Fibroblast of skin of abdomen (primary cell): Measurements from ENCODE around the gene ARID4B.
A peak's percentile ranks its signal among the peaks of the same experiment; 100 is the strongest.
"Not testable (repeated sequence)": the region's sequence is repeated elsewhere in the genome, so short reads cannot be mapped to it uniquely, and the experiment has no call there.

Source experiments
- DNase-seq: peaks from one replicate; pipeline ENCODE4 v3.0.0-alpha.2; 2013

ARID4B gene

DNA sequence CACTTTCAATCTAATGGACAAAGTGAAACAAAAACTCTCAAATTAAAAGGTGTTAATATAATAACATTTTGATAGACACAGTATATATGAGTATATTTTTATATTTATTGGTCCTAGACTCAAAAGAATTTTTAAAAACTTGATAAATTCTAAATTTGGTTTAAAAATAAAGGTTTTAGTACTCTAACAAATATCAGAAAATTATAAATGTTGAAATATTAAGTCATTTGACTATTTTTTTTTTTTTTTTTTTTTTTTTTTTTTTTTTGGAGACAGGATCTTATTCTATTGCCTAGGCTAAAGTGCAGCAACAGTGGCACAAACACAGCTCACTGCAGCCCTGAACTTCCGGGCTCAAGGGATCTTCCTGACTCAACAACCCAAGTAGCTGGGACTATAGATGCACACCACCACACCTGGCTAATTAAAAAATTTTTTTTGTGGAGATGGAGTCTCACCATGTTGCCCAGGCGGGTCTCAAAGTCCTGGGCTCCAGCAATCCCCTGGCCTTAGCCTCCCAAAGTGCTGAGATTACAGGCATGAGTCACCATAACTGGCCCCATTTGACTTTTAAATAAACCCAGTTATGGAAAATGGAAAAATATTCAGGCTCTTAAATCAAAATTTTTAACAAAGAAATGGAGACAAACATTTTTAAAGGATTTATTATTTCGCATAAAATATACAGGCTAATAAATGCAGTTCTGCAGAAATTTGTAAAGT lies 106.2 kb downstream of the ARID4B start:
- no peak for DNase-seq

DNA sequence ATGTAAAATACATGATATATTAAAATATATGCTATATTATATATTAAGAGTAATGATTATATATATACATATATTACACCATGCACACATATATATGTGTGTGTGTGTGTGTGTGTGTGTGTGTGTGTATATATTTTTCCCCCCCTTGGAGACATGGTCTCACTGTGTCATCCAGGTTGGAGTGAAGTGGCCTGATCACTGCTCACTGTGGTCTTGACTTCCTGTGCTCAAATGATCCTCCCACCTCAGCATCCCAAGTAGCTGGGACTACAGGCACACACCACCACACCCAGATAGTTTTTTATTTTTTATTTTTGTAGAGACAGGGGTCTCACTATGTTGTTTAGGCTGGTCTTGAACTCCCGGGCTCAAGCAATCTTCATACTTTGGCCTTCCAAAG lies 112.5 kb downstream of the ARID4B start:
- DNase-seq, result no peak

DNA sequence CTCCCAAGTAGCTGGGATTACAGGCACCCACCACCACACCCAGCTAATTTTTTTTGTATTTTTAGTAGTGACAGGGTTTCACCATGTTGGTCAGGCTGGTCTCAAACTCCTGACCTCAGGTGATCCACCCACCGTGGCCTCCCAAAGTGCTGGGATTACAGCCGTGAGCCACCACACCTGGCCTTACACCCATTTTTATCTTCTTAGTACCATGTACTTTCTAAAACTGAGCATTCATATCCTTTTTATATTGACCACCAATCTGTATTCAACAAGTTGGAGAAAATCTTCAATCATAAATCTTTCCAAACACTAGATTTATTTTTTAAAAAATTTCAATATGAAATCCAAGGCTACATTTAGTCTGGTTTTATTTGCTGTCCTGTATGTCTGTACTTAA lies 113.0 kb downstream of the ARID4B start:
- DNase-seq, result not testable (repeated sequence)

DNA sequence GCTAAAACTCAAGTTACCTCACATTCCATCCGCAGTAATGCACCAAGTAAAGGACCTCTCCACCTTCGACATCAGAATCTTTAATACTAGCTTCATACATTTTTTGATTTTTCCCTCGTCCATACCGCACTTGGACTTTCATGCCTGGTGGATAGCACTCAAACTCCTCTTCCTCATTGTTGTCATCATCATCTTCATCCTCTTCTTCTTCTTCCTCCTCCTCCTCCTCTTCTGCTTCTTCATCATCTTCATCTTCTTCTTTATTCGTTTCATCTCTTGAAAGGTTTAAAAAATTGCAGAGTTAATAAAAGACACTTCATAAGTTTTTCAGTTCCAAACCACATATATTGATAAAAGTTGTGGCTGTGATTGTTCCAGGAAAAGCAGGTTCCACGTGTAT lies 114.2 kb downstream of the ARID4B start:
- DNase-seq, result no peak

DNA sequence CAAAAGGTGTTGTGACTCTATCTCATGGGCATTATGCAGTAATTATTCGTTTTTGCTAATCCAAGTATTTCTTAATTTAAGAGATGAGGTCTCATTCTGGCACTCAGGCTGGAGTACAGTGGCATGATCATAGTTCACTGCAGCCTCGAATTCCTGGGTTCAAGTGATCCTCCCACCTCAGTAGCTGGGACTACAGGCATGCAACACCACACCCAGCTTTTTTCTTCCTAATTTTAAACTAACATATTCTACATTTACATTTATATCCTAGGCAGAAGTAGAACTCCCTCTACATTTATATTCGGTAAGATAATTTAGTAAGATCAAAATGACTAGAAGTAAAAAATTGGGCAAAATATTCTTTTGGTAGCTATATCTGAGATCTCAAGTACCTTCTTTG lies 116.5 kb downstream of the ARID4B start:
- DNase-seq, result no peak

DNA sequence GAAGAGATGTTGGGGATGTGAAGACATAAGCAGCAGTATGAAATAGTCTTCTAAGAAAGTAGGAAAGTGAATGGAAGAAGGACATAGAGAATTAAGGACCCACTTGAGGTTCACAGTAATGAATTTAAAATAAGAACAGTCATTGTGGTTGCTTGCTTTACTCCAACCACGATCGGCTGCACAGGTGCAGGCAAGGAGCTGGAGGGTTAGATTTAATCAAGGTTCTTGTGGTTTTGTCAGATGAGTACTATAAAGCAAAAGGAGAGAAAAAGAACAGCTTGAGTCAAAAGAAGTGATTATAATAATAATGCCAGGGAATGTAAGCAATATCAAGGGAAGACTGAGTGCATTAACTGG lies 120.8 kb downstream of the ARID4B start:
- DNase-seq, result no peak

DNA sequence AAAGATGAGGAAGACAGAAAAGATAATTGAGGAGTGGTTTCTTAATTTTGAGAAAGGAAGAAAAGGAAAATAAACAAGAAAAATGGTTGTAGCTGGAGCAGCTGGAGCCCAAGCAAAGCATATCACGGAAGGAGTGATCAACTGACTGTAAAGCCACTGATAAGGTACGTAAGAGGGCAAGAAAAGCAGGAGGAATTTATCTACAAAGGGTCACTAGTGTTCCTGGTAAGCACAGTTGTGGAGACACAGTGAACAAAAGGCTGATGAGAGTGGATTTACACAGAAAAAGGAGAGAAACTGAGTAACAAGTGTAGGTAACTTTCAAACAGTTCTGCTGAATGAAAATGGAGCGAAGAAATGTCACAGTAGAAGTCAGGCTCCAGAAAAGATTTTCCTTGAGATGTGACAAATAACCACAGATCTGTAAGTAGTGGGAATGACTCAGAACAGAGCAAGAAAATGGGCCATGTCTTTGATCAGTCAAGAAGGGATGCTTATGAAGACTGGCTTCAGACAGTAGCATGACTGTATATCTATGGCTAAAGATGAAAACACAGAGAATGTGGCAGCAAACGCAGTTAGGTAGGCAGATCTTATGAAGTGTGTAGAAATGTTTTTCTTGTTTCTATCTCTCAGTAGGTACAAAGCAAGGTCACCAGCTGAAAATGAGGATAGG lies 121.3 kb downstream of the ARID4B start:
- DNase-seq, result peak; percentile 4

DNA sequence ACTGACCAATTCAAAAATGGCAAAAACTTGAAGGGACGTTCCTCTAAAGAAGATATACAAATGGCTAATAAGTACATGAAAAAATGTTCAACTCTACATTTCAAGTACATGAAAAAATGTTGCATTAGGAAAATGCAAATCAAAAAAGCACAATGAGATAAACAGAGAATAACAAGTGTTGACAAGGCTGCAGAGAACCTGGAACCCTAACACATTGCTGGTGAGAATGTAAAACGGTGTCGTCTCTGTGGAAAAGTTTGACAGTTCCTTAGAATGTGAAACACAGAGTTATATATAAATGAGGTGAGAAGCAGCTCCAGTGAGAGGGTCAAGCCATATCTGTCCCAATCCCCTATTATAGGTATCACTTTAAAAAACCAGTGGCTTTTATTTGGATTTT lies 122.3 kb downstream of the ARID4B start:
- no peak for DNase-seq

DNA sequence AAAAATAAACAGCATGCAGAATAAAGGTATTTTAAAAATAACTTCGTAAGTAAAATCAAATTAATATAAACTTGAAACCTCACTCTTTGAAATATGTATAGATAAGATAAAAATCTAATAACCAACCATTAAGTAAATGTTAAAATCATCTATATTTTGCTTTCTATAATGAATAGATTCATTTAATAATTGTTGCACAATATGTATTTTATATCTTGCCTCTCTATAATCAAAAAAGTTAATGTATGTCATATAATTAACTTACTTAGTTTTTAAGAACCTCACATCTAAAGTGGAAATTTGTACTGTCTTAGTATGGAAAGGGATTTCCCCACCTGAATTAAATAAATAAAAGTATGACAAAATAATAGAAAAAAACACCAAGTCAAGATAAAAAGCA lies 124.6 kb downstream of the ARID4B start:
- DNase-seq, result no peak

DNA sequence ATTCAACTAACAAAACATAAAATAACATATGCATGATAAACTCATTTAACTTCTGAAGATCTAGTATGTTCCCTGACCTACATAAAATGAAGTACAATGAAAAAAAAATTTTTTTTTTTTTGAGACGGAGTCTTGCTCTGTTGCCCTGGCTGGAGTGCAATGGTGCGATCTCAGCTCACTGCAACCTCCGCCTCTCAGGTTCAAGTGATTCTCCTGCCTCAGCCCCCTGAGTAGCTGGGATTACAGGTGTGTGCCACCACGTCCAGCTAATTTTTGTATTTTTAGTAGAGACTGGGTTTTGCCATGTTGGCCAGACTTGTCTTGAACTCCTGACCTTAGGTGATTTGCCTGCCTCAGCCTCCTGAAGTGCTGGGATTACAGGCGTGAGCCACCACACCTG lies 125.5 kb downstream of the ARID4B start:
- not testable (repeated sequence) for DNase-seq

DNA sequence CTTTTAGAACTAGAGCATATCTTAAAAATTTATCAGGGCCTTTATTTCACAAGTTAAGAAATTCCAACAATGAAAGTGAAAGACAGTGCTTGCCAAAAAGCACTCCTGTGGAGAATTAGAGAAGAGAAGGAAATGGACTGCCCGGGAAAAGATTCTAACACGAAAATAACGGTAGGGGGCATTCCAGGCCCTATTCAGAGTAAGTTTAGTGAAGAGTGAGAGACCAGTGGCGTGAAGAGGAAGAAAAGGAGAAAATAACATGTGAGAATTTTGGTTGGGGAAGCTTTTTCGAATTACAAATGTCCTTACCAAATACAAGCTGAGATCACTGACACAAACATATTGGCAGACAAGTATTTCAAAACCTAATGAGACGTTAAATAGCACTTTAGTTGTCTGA lies 128.5 kb downstream of the ARID4B start:
- DNase-seq, result peak; percentile 43

DNA sequence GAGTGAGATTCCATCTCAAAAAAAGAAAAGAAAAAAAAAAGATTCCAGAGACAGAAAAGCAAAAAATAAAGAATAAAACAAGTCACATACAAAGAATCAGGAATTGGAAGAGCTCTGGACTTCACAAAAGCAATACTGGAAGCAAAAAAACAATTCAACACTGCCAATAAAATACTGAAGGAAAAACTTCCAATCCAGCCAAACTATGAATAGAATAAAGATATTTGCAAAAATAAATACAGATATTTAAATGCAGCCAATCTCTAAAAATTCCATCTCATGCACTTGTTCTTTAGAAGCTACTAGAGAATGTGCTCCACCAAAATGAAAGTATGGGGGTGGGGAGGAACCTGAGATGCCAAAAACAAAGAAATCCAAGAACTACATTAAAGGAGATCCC lies 137.5 kb downstream of the ARID4B start:
- DNase-seq, result no peak

DNA sequence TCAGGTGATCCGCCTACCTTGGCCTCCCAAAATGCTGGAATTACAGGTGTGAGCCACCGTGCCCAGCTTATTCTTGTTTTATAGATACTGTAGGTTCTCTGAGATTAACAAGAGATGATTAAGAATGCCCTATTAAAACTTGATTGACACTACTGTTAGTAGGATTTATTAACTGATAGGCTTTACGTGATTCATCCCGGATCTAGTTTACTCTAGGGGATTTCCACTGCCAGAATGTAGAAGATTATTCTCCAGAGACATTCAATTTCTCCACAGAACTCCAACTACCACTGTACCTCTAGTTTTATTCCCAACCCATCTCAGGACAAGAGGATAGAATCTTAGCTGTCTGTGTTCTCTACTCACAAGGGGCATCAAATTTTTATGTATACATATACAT lies 140.7 kb downstream of the ARID4B start:
- no peak for DNase-seq

DNA sequence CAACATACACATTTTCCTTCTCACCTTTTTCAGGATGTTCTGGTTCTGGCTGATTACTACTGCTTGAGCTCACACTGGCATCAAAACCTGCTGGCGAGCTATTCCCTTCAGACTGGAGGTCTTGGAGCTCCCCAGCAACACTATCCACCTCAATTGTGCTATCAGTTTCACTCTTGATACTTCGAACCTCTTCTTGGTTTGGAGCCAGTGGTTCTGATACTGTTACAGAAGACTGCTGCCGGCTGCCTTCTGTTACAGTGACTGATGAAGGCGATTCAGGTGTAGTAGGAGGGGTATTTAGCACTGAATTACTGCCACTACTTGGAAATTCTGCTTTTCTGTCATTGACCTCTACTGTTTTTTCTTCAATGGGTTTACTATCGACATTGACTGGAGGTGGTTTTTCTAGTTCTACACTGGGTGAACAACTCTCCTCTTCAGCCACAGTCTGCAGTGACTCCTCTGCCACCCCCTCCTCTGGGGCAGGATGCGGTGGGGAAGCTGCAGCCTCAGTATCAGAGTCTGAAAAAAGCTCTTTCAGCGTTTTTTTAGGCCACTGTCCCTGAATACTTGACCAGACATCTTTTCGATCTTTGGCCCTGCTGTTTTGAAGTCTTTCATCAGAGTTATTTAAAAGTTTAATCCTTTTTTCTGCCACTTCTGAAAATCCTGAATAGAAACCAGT lies 146.3 kb downstream of the ARID4B start:
- no peak for DNase-seq

DNA sequence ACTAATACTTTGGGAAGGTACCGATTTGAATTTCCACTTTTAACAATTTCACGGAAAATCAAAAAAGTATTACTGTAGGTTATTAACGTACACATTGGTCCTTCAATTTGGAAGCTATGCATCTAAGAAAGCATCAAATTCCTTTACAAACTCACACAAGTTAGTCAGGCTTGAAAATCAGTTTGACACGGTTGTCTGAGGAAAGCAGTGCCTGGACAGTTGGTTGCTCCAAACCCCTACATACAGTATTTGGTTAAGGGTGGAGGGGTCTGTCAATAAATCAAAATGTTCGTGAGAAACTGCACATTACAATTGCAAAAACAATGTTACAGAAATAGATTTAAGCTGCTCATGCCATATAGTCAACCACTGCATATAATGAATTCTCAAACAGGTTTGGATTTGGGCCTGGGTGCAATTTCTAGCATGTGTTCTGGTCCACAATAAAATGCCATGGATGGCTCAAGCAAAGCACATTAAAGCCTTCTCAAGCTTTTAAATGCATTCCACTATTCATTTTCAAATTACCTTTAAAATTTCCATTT lies 147.0 kb downstream of the ARID4B start:
- DNase-seq, result no peak

DNA sequence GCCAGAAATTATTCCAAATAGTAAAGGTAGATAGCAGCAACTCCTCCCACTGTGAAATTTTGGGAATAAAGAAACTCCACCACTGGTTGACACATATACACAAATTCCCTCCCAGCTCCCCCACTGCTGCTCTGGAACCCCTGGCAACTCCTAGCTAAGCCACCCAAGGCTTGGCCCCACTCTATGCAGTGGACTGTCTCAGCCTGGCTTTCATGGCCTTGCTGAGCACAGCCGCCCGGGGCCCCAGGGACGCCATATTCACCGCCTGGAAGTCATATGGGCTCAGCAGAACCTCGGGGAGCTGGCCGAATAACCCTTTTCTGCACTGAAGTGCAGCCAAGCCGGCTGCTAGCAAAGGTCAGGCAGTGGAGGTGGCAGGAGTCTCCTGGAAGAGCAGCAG lies 151.5 kb downstream of the ARID4B start:
- DNase-seq, result no peak

DNA sequence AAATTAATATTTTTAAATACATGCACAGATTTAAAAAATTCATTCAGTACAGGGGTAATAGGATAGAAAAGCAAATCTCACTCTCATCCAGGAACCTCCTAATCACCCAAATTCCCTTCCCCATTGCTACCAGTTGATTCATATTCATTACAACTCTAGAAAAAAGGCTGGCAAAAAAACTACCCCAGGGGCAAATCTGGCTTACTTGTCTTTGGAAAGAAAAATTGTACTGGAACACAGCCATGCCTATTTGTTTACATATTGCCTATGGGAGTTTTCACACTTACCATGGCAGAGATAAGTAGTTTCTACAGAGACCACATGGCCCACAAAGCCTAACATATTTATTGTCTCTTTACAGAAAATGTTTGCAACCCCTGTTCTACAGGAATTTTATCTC lies 158.0 kb downstream of the ARID4B start:
- DNase-seq, result no peak

DNA sequence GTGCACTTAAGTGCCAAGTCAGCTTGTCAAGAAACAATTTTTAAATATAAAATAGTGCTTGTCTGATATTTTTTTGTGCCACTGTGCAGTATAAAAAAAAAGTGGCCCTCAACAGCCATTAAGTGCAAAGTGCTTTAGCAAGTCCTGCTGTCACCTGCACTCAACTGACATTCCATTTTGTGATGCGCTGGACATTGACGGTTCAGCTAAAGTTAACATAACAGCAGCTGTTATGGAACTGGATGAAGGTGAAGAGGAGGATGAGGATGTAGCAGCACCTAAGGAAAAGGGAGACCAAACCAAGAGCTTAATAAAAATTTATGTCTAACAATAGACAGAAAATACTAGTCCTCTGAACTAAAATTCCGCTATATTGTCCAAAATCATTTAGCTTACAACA lies 159.6 kb downstream of the ARID4B start:
- DNase-seq, result no peak

DNA sequence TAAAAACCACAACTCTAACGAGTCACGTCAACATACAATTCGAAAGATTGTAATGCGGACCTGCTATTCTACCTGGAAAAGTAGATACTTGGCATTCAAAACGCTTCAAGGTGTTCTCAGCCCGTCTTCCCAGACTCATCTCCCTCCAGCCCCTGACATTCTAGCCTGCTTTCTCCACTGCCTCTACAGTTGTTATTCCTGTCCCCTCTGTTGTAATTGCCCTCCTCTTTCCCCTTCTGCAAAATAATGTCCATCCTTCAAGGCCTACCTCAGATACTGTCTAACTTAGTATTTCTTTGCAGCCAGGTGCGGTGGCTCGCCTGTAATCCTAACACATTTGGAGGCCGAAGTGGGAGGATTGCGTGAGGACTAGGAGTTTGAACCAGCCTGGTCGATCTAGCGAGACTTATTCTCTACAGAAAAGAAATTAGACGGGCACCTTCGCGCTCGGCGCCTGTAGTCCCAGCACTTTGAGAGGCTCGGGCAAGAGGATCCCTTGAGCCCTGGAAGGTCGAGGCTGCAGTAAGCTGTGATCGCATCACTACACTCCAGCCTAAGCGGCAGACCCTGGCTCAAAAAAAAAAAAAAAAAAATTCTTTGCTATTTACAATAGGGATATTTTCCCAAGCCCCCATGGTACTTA lies 166.2 kb downstream of the ARID4B start:
- no peak for DNase-seq

DNA sequence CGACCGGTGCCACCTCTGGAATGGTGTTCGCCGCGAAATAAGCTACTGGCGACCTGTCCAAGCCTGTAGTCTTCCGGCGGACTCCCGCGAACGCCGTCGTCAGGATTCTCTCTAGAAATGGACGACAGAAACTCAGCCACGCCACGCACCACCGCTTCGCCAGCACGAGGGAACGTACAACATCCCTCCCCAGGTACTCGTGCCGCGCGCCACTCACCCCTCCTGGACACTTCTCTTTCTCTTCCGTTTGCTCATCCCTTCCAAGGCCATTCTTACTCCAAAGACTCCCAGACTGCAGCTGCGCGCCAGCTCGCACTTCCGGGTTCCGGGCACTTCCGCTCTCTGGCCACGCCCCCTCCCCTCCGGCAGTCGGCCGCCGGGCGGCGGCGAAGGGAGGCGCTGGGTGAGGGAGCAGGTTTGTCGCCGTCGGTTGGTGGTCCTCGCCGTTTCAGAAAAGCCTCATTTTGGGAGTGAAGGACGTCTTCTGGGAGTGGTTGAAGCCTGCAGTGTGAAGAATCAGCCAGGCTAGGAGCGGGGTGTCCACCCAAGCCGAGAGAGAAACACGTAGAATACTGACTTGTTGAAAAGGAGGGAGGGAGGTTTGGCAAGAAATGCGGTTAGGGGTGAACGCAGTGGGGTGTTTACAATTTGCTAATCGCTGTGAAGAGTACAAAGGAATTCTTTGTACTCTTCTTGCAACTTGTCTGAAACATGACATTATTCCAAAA lies 166.9 kb downstream of the ARID4B start, which contains the start of gene RBM34:
Gene RBM34, minus strand, starts transcription at position 294 of the 728 bp plus-strand sequence. Its CDS starts 24 bp downstream, at position 270.
- DNase-seq, result peak; percentile 88

DNA sequence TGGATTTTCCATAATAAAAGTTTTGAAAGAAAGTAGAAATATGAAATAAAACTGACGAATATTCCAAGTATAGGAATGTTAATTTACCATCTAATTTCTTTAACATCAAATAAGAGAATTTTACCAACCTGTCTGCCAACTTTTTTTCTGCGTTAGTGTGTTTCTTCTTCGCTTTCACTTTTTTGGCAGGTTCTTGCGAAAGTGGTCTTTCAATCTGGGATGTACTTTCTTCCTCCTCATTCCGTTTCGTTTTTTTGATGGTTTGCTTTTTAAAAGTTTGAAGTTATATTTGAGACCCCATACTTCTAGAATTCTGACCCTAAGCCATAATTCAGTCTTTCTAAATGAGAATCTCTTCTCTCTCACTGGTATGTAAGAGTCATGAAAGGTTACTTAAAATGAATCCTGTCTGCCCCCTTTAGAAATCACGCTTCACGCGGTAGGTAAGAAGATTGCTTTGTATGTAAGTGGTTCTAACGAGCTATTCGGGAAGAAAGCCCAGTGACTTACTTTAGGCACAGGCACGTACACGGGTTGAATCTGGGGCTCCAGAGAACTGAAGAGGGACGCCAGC lies 167.5 kb downstream of the ARID4B start:
- DNase-seq, result peak; percentile 41

DNA sequence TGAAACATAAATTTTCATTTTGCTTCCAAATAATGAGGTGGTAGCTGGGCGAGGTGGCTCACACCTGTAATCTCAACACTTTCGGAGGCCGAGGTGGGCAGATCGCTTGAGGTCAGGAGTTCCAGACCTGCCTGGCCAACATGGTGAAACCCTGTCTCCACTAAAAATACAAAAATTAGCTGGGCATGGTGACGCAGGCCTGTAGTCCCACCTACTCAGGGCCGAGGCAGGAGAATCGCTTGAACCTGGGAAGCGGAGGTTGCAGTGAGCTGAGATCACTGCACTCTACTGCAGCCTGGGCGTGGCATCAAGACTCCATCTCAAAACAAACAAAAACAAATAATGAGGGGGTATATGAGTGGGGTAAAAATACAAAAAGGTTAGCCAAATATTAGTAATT lies 168.0 kb downstream of the ARID4B start:
- DNase-seq, result not testable (repeated sequence)
